ENCODE results near the gene PLEKHA7.

Gene PLEKHA7

DNA sequence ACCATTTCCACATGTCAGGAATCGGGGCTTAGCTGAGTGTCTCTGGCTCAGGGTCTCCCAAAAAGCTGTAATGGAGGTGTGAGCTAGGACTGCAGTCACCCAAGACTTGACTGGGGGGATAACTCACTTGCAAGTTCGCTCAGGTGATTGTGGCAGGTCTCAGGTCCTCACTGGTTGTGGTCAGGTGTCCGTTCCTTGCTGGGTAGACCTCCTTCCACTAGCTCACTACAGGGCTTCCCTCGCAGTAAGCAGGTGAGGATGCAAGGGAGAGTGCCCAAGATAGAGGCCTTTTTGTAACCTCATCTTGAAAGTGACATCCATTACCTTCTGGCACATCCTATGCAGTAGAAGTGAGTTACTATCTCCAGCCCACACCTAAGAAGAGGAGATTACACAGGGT, 246.3 kb downstream of the PLEKHA7 start:
- H3K9me3 ChIP-seq = no peaks in the 10 kb centered on the region
- no peak overlapping the region for H3K27ac ChIP-seq
- intact Hi-C loops (cut with DNase I; ENCODE audit: low total_unique reads) = no loop called here
- H3K4me3 ChIP-seq = no peak overlapping the region
- DNase-seq = no peak
- H3K4me1 ChIP-seq = no peaks in the 10 kb centered on the region
- no peaks in the 10 kb centered on the region for H3K36me3 ChIP-seq
- no peak for TF ChIP-seq CTCF (IDR thresholded peaks at IDR 0.05)
- no peaks in the 10 kb centered on the region for H3K27me3 ChIP-seq

- DNase-seq = no peak
- H3K27ac ChIP-seq = no peak overlapping the region
- H3K4me3 ChIP-seq = no peak overlapping the region
- H3K9me3 ChIP-seq = no peaks in the 10 kb centered on the region
- no peaks in the 10 kb centered on the region for H3K4me1 ChIP-seq
- intact Hi-C loops (cut with DNase I; ENCODE audit: low total_unique reads) = no loop called here
- no peaks in the 10 kb centered on the region for H3K27me3 ChIP-seq
- no peak for TF ChIP-seq CTCF (IDR thresholded peaks at IDR 0.05)
- H3K36me3 ChIP-seq = no peaks in the 10 kb centered on the region
Measured at GRCh38 chr11:16767137-16767536, 247.1 kb downstream of the PLEKHA7 start.

DNA sequence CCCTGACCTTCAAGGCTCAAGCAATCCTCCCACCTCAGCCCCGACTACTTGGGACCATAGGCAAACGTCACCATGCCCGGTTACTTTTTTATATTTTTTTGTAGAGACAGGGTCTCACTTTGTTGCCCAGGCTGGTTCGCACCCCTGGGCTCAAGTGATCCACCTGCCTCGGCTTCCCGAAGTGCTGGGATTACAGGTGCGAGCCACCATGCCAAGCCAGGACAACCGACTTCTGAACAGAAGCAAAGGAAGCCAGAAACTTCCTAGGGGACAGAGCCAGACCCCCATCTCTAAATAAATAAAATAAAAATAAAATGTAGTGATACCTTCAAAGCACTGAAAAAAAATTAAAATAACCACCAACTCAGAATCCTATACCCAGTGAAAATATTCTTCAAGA, 249.3 kb downstream of the PLEKHA7 start:
- no peak for DNase-seq

DNA sequence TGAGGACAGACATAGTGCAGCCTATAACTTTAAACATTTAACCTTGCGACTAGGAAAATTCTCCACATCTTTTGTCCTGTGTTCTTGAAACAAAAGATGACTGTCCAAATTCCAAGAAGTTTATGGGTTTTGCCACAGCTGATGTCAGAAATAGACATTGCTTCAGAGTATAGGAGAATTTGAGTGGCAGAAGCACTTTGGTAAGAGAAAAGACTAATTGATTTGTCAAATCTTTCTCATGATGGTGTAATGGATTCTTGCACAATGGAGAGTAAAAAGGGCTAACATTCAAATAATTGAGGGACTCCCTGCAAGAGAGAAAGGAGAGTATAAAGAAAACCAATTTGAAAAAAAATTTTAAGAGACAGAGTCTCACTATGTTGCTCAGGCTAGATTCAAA, 250.5 kb downstream of the PLEKHA7 start:
- TF ChIP-seq CTCF (IDR thresholded peaks at IDR 0.05) = no peak
- H3K9me3 ChIP-seq = no peaks in the 10 kb centered on the region
- H3K4me3 ChIP-seq = no peak overlapping the region
- no peak overlapping the region for H3K27ac ChIP-seq
- no peak for DNase-seq
- intact Hi-C loops (cut with DNase I; ENCODE audit: low total_unique reads) = no loop called here
- H3K36me3 ChIP-seq = peaks cover 0 to 1% (median 1%) of the 10 kb centered on the region in 3 donors
- H3K27me3 ChIP-seq = no peaks in the 10 kb centered on the region
- no peaks in the 10 kb centered on the region for H3K4me1 ChIP-seq

More for the DNA sequence above, 249.3 kb downstream of the PLEKHA7 start:
- Histone ChIP-seq H3K36me3 (no peaks in the 10 kb centered on the region), H3K4me1 (no peaks in the 10 kb centered on the region), H3K4me3 (no peak overlapping the region), H3K27me3 (no peaks in the 10 kb centered on the region), H3K27ac (no peak overlapping the region), H3K9me3 (no peaks in the 10 kb centered on the region)
- intact Hi-C loops (cut with DNase I; ENCODE audit: low total_unique reads) = no loop called here
- TF ChIP-seq CTCF (IDR thresholded peaks at IDR 0.05) = no peak

GRCh38 chr11:16759857-16760508, 254.2 kb downstream of the PLEKHA7 start:
- H3K27me3 ChIP-seq = no peaks in the 10 kb centered on the region
- TF ChIP-seq CTCF (IDR thresholded peaks at IDR 0.05) = no peak
- peaks cover 23 to 38% (median 37%) of the 10 kb centered on the region in 3 donors for H3K36me3 ChIP-seq
- H3K9me3 ChIP-seq = no peaks in the 10 kb centered on the region
- no peak for DNase-seq
- no peak overlapping the region for H3K4me3 ChIP-seq
- no peak overlapping the region for H3K27ac ChIP-seq
- intact Hi-C loops (cut with DNase I; ENCODE audit: low total_unique reads) = no loop called here
- no peaks in the 10 kb centered on the region for H3K4me1 ChIP-seq

All from tibial artery (tissue), 4 donors.